Measurements from ENCODE around the gene RBBP8NL. TPM values are rescaled to one million over a fixed set of nuclear protein-coding genes. Genes with fewer than 3 reads are reported as not detected.

The RBBP8NL gene
- total and polyA plus RNA-seq, 2 of the 8 experiments (the other 6 are each of a cell fraction or from before 2014, with no cell fraction given) = 0.43 to 0.48 TPM

DNA sequence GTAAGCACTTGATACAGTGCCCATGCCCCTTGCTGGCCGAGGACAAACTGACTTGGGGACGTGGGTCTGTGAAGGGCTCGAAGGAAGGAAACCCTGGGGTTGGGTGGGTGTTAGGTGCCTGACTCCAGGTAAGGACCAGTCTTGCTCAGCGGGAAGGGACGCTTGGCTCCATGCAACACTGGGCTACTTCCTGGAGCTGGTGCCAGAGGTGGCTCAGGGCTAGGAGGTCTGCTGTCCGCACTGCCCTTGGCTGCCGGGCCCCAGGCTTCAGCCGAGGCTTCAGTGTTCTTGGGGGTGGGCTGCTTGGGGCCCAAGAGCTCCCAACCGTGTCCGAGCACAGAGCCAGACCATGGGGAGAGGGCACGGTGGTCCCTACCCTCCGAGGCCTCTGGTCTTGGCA is 43.1 kb upstream of the RBBP8NL start (continued):
- no peak for TF ChIP-seq EZH2 (IDR thresholded peaks at IDR 0.05; ENCODE audit: low read depth, low read length, severe bottlenecking)
- no peak for TF ChIP-seq EP300 (IDR thresholded peaks at IDR 0.05; ENCODE audit: borderline replicate concordance in 1 of 2, low read depth in 2 of 2, low read length in 2 of 2)
- TF ChIP-seq SP4 (IDR thresholded peaks at IDR 0.05; ENCODE audit: low read length) = no peak
- TF ChIP-seq POLR2AphosphoS5 (IDR thresholded peaks at IDR 0.05; ENCODE audit: low read depth, low read length) = no peak
- no peak for TF ChIP-seq RNF2 (IDR thresholded peaks at IDR 0.05; ENCODE audit: borderline replicate concordance, low read depth, low read length, missing control alignments, poor library complexity, severe bottlenecking)

Measured in H1 (cell line).